Neural progenitor cell (in vitro differentiated cells): ENCODE measurements around the gene THAP4. TPM values are rescaled to one million over a fixed set of nuclear protein-coding genes. Genes with fewer than 3 reads are reported as not detected.

Source experiments
- DNase-seq: peaks from one replicate; pipeline ENCODE4 v3.0.0-alpha.2; 2016; ENCODE audit warnings: low spot score
- H2AFZ ChIP-seq: fragments of 200-600 bp; sonication (generic); replicated peaks from 2 replicates; pipeline ENCODE4 v1.6.1; 2016; ENCODE audit warnings: antibody characterized with exemption
- H3F3A ChIP-seq: fragments of 200-600 bp; sonication (generic); 2 replicates; pipeline ENCODE4 v1.6.1; 2016; ENCODE audit warnings: antibody characterized with exemption, low read depth
- H3K27ac ChIP-seq: fragments of 200-600 bp; sonication (generic); 2 replicates; pipeline ENCODE4 v1.5.1; 2016; ENCODE audit warnings: mild to moderate bottlenecking
- H3K27me3 ChIP-seq: fragments of 200-600 bp; sonication (generic); 2 replicates; pipeline ENCODE4 v1.6.1; 2016; ENCODE audit warnings: mild to moderate bottlenecking, moderate library complexity
- H3K36me3 ChIP-seq: fragments of 200-600 bp; sonication (generic); 2 replicates; pipeline ENCODE4 v1.5.1; 2016
- H3K4me1 ChIP-seq: fragments of 200-600 bp; sonication (generic); 2 replicates; pipeline ENCODE4 v1.6.1; 2016; ENCODE audit warnings: mixed run types
- H3K4me2 ChIP-seq: fragments of 200-600 bp; sonication (generic); 2 replicates; pipeline ENCODE4 v1.6.1; 2016
- H3K4me3 ChIP-seq: fragments of 200-600 bp; sonication (generic); 2 replicates; pipeline ENCODE4 v1.5.1; 2016
- H3K79me2 ChIP-seq: fragments of 200-600 bp; sonication (generic); 2 replicates; pipeline ENCODE4 v1.6.1; 2016; ENCODE audit warnings: low read depth
- H3K9ac ChIP-seq: fragments of 200-600 bp; sonication (generic); 2 replicates; pipeline ENCODE4 v1.6.1; 2016
- H3K9me3 ChIP-seq: fragments of 200-600 bp; sonication (generic); 2 replicates; pipeline ENCODE4 v1.5.1; 2016; ENCODE audit warnings: low read depth
- H4K20me1 ChIP-seq: fragments of 200-600 bp; sonication (generic); 2 replicates; pipeline ENCODE4 v1.6.1; 2016; ENCODE audit warnings: low read depth
- H3K27ac Mint-ChIP-seq: 3 replicates; pipeline ENCODE4 v1.8.0; 2021; ENCODE audit warnings: mixed read lengths
- H3K27me3 Mint-ChIP-seq: 2 replicates; pipeline ENCODE4 v1.8.0; 2022; ENCODE audit warnings: low read depth, mild to moderate bottlenecking, inconsistent platforms, moderate library complexity, mixed read lengths; ENCODE audit not compliant: insufficient read depth
- H3K36me3 Mint-ChIP-seq: 3 replicates; pipeline ENCODE4 v1.8.0; 2021; ENCODE audit warnings: mixed read lengths
- H3K4me1 Mint-ChIP-seq: 3 replicates; pipeline ENCODE4 v1.8.0; 2021; ENCODE audit warnings: mixed read lengths
- H3K4me3 Mint-ChIP-seq: 3 replicates; pipeline ENCODE4 v1.8.0; 2021; ENCODE audit warnings: mild to moderate bottlenecking, moderate library complexity, mixed read lengths
- H3K9me3 Mint-ChIP-seq: 3 replicates; pipeline ENCODE4 v1.8.0; 2020; ENCODE audit warnings: mixed read lengths
- EZH2 ChIP-seq: fragments of 200-600 bp; sonication (generic); IDR thresholded peaks from 2 replicates; pipeline ENCODE4 v1.6.1; 2017; ENCODE audit warnings: antibody characterized with exemption, mild to moderate bottlenecking, moderate library complexity
- EZH2phosphoT487 ChIP-seq: fragments of 200-600 bp; sonication (generic); IDR thresholded peaks from 2 replicates; pipeline ENCODE4 v1.6.1; 2017; ENCODE audit warnings: antibody characterized with exemption
- total RNA-seq: library from RNA; depleted of rRNA; stranded (reverse); fragments of >200 nt; gene quantifications from 2 replicates; pipeline ENCODE4 v1.2.3, GENCODE V29; 2015; ENCODE audit warnings: low replicate concordance
- TF ChIP-seq, protein P1 (sequence below): fragments of 200-600 bp; sonication (generic); IDR thresholded peaks from 2 replicates; pipeline ENCODE4 v1.5.1; 2017; ENCODE audit warnings: antibody characterized with exemption, mild to moderate bottlenecking

THAP4 gene
- total RNA-seq, 1 donor from 2014 or later, result 25.6 TPM

DNA sequence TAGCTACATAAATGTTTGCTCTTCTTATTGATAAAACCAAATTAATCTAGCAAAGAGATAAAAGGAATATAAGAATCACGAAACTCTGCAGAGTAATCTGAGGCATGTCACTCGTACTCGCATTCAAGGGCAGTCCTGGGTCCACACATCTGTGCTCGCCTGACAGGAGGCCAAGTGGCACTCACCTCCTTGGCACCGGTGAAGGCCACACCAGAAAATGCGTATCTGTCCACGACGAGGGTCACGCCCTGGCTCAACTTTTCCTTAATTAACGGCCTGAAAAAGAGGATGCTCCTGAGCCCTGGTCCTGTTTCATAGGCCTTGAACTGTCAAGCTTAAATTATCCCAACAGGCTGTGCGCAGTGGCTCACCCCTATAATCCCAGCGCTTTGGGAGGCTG lies 43.1 kb upstream of the THAP4 start:
- H3K4me1 ChIP-seq, result no peaks in the 10 kb centered on the region
- peaks cover 33% of the 10 kb centered on the region for H3K79me2 ChIP-seq
- H3K9me3 ChIP-seq, result no peaks in the 10 kb centered on the region
- H2AFZ ChIP-seq, result no peak overlapping the region
- H3K27ac ChIP-seq, result no peak overlapping the region
- TF ChIP-seq, protein P1, sequence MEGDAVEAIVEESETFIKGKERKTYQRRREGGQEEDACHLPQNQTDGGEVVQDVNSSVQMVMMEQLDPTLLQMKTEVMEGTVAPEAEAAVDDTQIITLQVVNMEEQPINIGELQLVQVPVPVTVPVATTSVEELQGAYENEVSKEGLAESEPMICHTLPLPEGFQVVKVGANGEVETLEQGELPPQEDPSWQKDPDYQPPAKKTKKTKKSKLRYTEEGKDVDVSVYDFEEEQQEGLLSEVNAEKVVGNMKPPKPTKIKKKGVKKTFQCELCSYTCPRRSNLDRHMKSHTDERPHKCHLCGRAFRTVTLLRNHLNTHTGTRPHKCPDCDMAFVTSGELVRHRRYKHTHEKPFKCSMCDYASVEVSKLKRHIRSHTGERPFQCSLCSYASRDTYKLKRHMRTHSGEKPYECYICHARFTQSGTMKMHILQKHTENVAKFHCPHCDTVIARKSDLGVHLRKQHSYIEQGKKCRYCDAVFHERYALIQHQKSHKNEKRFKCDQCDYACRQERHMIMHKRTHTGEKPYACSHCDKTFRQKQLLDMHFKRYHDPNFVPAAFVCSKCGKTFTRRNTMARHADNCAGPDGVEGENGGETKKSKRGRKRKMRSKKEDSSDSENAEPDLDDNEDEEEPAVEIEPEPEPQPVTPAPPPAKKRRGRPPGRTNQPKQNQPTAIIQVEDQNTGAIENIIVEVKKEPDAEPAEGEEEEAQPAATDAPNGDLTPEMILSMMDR, result no peak
- TF ChIP-seq EZH2phosphoT487 (no peak), EZH2 (no peak)
- no peak for DNase-seq
- peaks cover 33% of the 10 kb centered on the region for H3K36me3 Mint-ChIP-seq
- H3K4me2 ChIP-seq, result no peak overlapping the region
- no peak overlapping the region for H3K4me3 Mint-ChIP-seq
- H3K27me3 ChIP-seq, result no peaks in the 10 kb centered on the region
- peaks cover 6% of the 10 kb centered on the region for H3K4me1 Mint-ChIP-seq
- H3F3A ChIP-seq, result peaks cover 4% of the 10 kb centered on the region
- no peak overlapping the region for H3K27ac Mint-ChIP-seq
- H3K36me3 ChIP-seq, result peaks cover 13% of the 10 kb centered on the region
- H3K9ac ChIP-seq, result no peak overlapping the region
- H3K9me3 Mint-ChIP-seq, result no peaks in the 10 kb centered on the region
- H3K4me3 ChIP-seq, result no peak overlapping the region
- peaks cover 2% of the 10 kb centered on the region for H3K27me3 Mint-ChIP-seq
- H4K20me1 ChIP-seq, result no peaks in the 10 kb centered on the region

DNA sequence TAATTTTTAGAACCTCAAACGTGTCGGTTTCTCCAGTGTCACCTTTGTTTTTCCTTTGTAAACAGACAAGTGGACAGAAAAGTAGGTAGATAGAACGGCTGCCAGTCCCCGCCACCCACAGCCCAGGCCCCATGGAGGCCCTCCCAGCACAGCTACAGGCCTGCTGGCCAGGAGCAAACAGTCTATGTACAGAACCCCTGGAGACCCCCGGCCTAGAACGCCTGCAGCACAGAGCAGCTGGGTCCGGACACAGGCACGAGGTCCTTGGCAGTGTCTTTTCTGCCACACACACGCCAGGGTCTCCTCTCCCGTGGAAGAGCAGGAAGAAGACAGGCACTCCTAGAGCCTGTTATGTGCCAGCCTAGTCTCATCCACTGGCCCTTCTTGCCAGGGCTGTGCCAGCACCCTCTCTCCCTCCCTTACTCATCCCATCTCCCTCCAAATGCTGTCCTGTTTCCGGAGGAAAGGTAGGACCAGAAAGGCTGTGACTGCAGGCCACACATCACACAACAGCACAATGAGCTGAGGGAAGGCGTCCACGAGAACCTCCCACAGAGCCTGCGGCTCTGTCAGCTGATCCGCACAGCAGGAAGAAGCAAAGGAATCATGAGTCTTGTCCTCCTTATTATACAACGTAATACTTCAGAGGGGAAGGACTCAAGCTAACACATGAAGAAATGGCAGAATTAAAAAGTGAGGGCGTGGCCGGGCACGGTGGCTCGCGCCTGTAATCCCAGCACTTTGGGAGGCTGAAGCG lies 42.0 kb upstream of the THAP4 start:
- peaks cover 28% of the 10 kb centered on the region for H3K36me3 Mint-ChIP-seq

DNA sequence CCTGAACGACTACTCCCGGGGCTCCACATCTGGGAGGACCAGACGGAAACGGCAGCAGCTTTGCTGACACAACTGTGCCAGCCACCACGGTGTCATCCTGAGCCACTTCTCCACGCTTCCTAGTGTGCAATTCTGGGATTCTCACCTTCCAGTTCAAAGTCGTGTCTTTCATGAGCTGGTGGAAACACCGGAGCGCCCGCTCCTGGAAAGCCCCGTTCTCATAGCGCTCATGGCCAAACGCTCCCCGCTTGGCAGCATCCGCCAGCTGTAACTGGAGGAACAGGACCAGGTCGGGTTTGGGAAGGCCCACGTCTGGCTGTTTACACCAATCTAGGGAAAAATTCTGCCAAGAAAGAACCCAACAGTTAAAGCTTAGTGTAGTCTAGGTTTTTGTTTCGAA lies 41.3 kb upstream of the THAP4 start:
- no peak overlapping the region for H3K27ac Mint-ChIP-seq
- no peak overlapping the region for H3K4me3 Mint-ChIP-seq
- peaks cover 2% of the 10 kb centered on the region for H3K4me1 Mint-ChIP-seq
- H4K20me1 ChIP-seq, result no peaks in the 10 kb centered on the region
- H3F3A ChIP-seq, result peaks cover 15% of the 10 kb centered on the region
- TF ChIP-seq EZH2phosphoT487 (no peak), EZH2 (no peak)
- TF ChIP-seq, protein P1, result no peak
- peaks cover 1% of the 10 kb centered on the region for H3K36me3 ChIP-seq
- H3K27me3 ChIP-seq, result no peaks in the 10 kb centered on the region
- H3K27me3 Mint-ChIP-seq, result peaks cover 6% of the 10 kb centered on the region
- no peak overlapping the region for H3K4me2 ChIP-seq
- H3K9me3 Mint-ChIP-seq, result no peaks in the 10 kb centered on the region
- H3K9ac ChIP-seq, result no peak overlapping the region
- H2AFZ ChIP-seq, result no peak overlapping the region
- H3K4me3 ChIP-seq, result no peak overlapping the region
- peaks cover 29% of the 10 kb centered on the region for H3K36me3 Mint-ChIP-seq
- H3K4me1 ChIP-seq, result no peaks in the 10 kb centered on the region
- DNase-seq, result no peak
- peaks cover 16% of the 10 kb centered on the region for H3K79me2 ChIP-seq
- H3K9me3 ChIP-seq, result no peaks in the 10 kb centered on the region
- H3K27ac ChIP-seq, result no peak overlapping the region

More for the DNA sequence above, 42.0 kb upstream of the THAP4 start:
- H4K20me1 ChIP-seq, result no peaks in the 10 kb centered on the region
- no peaks in the 10 kb centered on the region for H3K9me3 Mint-ChIP-seq
- TF ChIP-seq, protein P1, result no peak
- no peak for TF ChIP-seq EZH2phosphoT487
- no peak for TF ChIP-seq EZH2
- no peaks in the 10 kb centered on the region for H3K9me3 ChIP-seq
- H3K27me3 ChIP-seq, result no peaks in the 10 kb centered on the region
- no peak overlapping the region for H3K27ac Mint-ChIP-seq
- no peak overlapping the region for H3K9ac ChIP-seq
- H3K79me2 ChIP-seq, result peaks cover 22% of the 10 kb centered on the region
- H3K4me1 Mint-ChIP-seq, result peaks cover 2% of the 10 kb centered on the region
- peaks cover 13% of the 10 kb centered on the region for H3F3A ChIP-seq
- no peak overlapping the region for H3K4me3 ChIP-seq
- H3K27me3 Mint-ChIP-seq, result peaks cover 6% of the 10 kb centered on the region
- no peak overlapping the region for H3K27ac ChIP-seq
- H2AFZ ChIP-seq, result no peak overlapping the region
- H3K4me2 ChIP-seq, result no peak overlapping the region
- no peak overlapping the region for H3K4me3 Mint-ChIP-seq
- no peak for DNase-seq
- H3K36me3 ChIP-seq, result peaks cover 7% of the 10 kb centered on the region
- H3K4me1 ChIP-seq, result no peaks in the 10 kb centered on the region
